Calu3 (cell line): ENCODE measurements around the gene NOD1. TPM values are rescaled to one million over a fixed set of nuclear protein-coding genes. Genes with fewer than 3 reads are reported as not detected.

Experiments used
- BruUV-seq: library from RNA; stranded (reverse); fragments of 400-500 nt; replicated peaks from 2 replicates; lab custom pipeline; 2021; lab: Mats Ljungman, UMichigan
- CTCF ChIA-PET: fragments of 300-600 bp; sonication (Branson Sonifier 250); formaldehyde crosslinking; loops from one replicate; lab custom pipeline; 2022; ENCODE audit warnings: antibody characterized with exemption; lab: Charles Lee
- DNase-seq: peaks from one replicate; pipeline ENCODE4 v3.0.0; 2022
- H3K27ac Mint-ChIP-seq: one replicate; pipeline ENCODE4 v1.8.0; 2022; ENCODE audit warnings: mixed read lengths; ENCODE audit not compliant: unreplicated experiment
- H3K27me3 Mint-ChIP-seq: one replicate; pipeline ENCODE4 v1.8.0; 2022; ENCODE audit warnings: mixed read lengths; ENCODE audit not compliant: unreplicated experiment
- H3K36me3 Mint-ChIP-seq: one replicate; pipeline ENCODE4 v1.8.0; 2022; ENCODE audit warnings: mild to moderate bottlenecking, moderate library complexity, mixed read lengths; ENCODE audit not compliant: insufficient read depth, unreplicated experiment
- H3K4me1 Mint-ChIP-seq: one replicate; pipeline ENCODE4 v1.8.0; 2022; ENCODE audit warnings: mild to moderate bottlenecking, low read depth, mixed read lengths; ENCODE audit not compliant: unreplicated experiment
- H3K4me3 Mint-ChIP-seq: one replicate; pipeline ENCODE4 v1.8.0; 2022; ENCODE audit warnings: mild to moderate bottlenecking, low read depth, moderate library complexity, mixed read lengths; ENCODE audit not compliant: unreplicated experiment
- H3K9me3 Mint-ChIP-seq: one replicate; pipeline ENCODE4 v1.8.0; 2022; ENCODE audit warnings: low read depth, mixed read lengths; ENCODE audit not compliant: unreplicated experiment
- intact Hi-C: fragments of 100-400 bp; cut with micrococcal nuclease; formaldehyde crosslinking; loops from one replicate; pipeline ENCODE4 v1.10.0; 2022; ENCODE audit not compliant: unreplicated experiment
- total RNA-seq: library from RNA; stranded (reverse); gene quantifications from 2 replicates; pipeline ENCODE4 v1.2.3, GENCODE V29; 2022
- TF ChIP-seq, protein P1 (sequence below): fragments of 200-600 bp; IDR thresholded peaks from one replicate; pipeline ENCODE4 v1.8.0; 2022; ENCODE audit warnings: antibody characterized with exemption; ENCODE audit not compliant: unreplicated experiment

Gene NOD1
- total RNA-seq, 1 experiment from 2014 or later: 11.7 TPM

DNA sequence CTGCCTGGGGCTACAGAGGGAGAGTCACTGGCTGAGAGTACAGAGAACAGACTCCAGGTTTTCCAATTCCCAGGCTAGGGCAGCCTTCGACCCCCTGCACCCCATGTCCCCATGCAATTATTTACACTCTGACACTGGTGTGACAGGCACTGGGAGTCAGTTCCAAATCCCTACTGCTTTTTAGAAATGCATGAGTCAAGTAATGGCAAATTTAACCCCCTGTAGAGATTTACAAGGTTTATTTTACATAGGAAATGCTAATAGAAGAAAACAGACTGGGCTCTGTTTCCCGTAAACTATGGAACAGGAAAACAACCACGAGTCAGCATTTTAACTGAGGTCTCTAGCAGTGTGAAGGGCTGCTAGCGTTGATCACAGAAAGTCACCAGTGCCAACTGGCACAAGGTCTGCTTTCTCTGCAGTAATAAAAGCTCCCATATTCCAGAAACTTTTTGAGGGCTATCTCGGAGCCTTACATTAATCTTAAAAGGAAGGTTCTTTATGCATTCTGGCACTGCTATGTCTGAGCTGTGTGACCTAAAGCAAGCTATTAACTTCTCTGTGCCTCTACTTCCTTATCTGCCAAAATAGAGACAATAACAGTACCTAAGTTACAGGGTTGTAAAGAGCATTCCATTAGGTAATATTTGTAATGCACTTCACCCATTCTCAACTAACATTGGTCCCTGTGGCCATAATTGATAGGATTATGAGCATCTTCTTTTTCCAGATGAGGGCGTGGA is 28.2 kb downstream of the NOD1 start:
- TF ChIP-seq, protein P1, sequence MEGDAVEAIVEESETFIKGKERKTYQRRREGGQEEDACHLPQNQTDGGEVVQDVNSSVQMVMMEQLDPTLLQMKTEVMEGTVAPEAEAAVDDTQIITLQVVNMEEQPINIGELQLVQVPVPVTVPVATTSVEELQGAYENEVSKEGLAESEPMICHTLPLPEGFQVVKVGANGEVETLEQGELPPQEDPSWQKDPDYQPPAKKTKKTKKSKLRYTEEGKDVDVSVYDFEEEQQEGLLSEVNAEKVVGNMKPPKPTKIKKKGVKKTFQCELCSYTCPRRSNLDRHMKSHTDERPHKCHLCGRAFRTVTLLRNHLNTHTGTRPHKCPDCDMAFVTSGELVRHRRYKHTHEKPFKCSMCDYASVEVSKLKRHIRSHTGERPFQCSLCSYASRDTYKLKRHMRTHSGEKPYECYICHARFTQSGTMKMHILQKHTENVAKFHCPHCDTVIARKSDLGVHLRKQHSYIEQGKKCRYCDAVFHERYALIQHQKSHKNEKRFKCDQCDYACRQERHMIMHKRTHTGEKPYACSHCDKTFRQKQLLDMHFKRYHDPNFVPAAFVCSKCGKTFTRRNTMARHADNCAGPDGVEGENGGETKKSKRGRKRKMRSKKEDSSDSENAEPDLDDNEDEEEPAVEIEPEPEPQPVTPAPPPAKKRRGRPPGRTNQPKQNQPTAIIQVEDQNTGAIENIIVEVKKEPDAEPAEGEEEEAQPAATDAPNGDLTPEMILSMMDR: no peak
- Mint-ChIP-seq H3K27ac (no peak overlapping the region), H3K9me3 (no peaks in the 10 kb centered on the region), H3K4me1 (no peaks in the 10 kb centered on the region), H3K27me3 (no peaks in the 10 kb centered on the region), H3K36me3 (peaks cover 6% of the 10 kb centered on the region), H3K4me3 (no peak overlapping the region)
- BruUV-seq: no TSS peak
- intact Hi-C loops: no loop called here
- CTCF ChIA-PET: no interaction called here
- DNase-seq: no peak

DNA sequence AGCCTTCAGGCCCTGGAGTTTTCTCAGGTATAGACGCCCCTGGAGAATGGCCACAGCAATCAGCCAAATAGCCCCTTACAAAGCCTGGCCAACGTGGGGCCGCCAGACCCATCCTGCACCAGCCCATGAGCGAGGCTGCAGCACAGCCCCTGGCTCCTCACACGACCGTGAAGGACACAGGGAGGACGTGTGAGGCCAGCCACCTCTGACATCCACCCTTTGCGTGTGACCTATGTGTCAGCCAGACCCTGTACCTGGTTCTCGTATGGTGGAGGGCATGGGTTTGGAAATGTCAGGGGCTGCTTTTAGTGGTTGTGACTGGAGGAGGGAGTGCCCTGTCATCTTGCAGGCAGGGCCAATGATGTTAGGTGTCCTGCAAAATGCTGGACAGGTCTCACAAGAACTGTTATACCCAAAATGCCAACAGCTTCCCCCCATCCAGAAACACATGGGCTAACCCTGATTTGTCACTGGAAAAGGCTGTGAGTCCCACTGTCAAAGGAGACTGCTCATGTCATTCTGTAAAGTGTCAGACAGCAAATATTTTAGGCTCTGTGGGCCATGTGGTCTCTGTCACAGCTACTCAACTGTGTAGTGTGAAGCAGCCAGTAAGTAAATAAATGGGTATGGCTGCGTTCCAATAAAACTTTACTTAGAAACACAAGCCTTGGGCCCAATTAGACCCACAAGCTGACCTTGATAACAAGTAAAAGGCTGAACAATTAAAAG is 30.0 kb downstream of the NOD1 start:
- CTCF ChIA-PET: no interaction called here
- Mint-ChIP-seq H3K4me1 (no peaks in the 10 kb centered on the region), H3K27ac (no peak overlapping the region), H3K4me3 (no peak overlapping the region), H3K27me3 (no peaks in the 10 kb centered on the region), H3K36me3 (peaks cover 6% of the 10 kb centered on the region), H3K9me3 (no peaks in the 10 kb centered on the region)
- intact Hi-C loops: no loop called here
- no peak for DNase-seq
- no TSS peak for BruUV-seq
- TF ChIP-seq, protein P1: no peak

DNA sequence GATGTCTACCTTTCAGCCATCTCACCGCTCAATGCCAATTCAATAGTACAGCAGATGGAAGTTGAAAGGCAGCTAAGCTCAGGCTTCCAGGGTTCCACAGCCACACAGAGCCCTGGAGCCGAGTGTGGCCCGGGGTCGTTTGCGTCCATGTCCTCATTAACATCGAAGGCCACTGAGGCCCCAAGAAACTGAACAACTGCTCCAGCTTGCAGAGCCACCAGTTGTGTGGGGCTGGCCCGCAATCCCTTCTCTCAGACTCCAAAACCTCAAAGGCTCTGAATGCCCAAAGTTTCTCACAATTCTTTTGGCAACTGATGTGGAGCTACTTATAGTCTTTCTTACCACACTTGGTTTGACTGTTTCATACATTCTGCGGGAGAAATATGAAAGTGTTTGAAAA is 31.1 kb downstream of the NOD1 start:
- BruUV-seq: no TSS peak

DNA sequence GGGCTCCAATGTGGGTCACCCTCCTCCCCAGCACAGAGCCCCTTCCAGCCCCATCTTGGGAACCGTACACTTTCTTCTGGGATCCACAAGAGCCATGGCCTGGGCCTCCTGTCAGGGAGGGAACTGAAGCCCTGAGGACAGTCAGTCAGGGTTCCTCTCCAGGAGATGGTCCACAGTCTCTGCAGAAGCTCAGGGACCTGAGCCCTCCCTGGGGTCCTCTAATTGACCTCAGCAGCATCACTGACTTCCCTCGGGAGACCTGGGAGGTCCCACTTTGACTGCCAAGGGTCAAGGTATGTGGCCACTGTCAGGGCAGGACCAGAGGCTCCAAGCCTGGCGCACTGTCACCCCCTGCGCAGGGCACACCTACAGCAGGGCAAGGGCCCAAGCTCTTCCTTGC is 32.3 kb downstream of the NOD1 start:
- intact Hi-C loops: no loop called here
- CTCF ChIA-PET: no interaction called here
- no peaks in the 10 kb centered on the region for H3K36me3 Mint-ChIP-seq
- TF ChIP-seq, protein P1: no peak
- H3K4me3 Mint-ChIP-seq: no peak overlapping the region
- no TSS peak for BruUV-seq
- no peaks in the 10 kb centered on the region for H3K4me1 Mint-ChIP-seq
- no peaks in the 10 kb centered on the region for H3K27me3 Mint-ChIP-seq
- no peak for DNase-seq
- H3K9me3 Mint-ChIP-seq: no peaks in the 10 kb centered on the region
- no peak overlapping the region for H3K27ac Mint-ChIP-seq

More for the DNA sequence above, 31.1 kb downstream of the NOD1 start:
- CTCF ChIA-PET: no interaction called here
- TF ChIP-seq, protein P1: no peak
- intact Hi-C loops: no loop called here
- H3K4me3 Mint-ChIP-seq: no peak overlapping the region
- H3K4me1 Mint-ChIP-seq: no peaks in the 10 kb centered on the region
- no peaks in the 10 kb centered on the region for H3K27me3 Mint-ChIP-seq
- H3K27ac Mint-ChIP-seq: no peak overlapping the region
- H3K36me3 Mint-ChIP-seq: peaks cover 6% of the 10 kb centered on the region
- no peak for DNase-seq
- H3K9me3 Mint-ChIP-seq: no peaks in the 10 kb centered on the region
